Ovary (tissue), 3 donors: ENCODE results near the gene FTL.

ENCODE experiments used
- EP300 ChIP-seq: sonication (generic); formaldehyde crosslinking; IDR thresholded peaks from one replicate; pipeline ENCODE4 v1.6.1; 2017; ENCODE audit warnings: antibody characterized with exemption
- POLR2A ChIP-seq: fragments of 450-650 bp; IDR thresholded peaks from one replicate; pipeline ENCODE4 v1.6.1; 2017; ENCODE audit warnings: antibody characterized with exemption, mild to moderate bottlenecking, moderate library complexity
- TF ChIP-seq, protein P1 (sequence below), 3 donors: fragments of 450-650 bp in 2 of 3; fragments of 200-600 bp in 1 of 3; IDR thresholded peaks; one replicate each; pipeline versions ENCODE4 v1.5.1 to v1.8.0; 2016 to 2022; ENCODE audit warnings: antibody characterized with exemption in 3 of 3, mild to moderate bottlenecking in 1 of 3
- donor health status: DM: no; HTN: no; CAD: no.

DNA sequence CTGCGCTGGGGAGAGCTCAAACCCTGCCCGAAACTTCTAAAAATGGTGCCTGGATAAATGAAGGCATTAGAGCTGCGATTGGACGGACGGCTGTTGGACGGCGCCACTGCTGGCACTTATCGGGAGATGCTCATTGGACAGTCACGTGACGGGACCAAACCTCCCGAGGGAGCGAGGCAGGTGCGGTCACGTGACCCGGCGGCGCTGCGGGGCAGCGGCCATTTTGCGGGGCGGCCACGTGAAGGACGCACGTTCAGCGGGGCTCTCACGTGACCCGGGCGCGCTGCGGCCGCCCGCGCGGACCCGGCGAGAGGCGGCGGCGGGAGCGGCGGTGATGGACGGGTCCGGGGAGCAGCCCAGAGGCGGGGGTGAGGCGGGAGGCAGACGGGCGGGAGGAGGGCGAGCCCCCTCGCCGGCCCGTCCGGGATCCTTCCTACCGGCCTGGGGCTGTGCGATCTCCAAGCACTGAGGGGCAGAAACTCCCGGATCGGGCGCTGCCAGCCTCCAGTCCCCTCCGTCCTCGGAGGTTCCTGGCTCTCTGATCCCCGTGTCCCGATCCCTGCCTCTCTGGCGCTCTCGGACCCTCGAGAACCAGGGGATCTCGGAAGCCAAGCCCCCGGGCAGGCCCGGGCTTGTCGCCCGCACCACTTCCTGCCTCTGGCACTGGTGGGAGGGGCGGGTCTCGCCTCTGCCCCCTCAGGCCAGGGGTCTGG, 10.4 kb upstream of the FTL start, which contains the start of gene BAX:
- TF ChIP-seq, protein P1, sequence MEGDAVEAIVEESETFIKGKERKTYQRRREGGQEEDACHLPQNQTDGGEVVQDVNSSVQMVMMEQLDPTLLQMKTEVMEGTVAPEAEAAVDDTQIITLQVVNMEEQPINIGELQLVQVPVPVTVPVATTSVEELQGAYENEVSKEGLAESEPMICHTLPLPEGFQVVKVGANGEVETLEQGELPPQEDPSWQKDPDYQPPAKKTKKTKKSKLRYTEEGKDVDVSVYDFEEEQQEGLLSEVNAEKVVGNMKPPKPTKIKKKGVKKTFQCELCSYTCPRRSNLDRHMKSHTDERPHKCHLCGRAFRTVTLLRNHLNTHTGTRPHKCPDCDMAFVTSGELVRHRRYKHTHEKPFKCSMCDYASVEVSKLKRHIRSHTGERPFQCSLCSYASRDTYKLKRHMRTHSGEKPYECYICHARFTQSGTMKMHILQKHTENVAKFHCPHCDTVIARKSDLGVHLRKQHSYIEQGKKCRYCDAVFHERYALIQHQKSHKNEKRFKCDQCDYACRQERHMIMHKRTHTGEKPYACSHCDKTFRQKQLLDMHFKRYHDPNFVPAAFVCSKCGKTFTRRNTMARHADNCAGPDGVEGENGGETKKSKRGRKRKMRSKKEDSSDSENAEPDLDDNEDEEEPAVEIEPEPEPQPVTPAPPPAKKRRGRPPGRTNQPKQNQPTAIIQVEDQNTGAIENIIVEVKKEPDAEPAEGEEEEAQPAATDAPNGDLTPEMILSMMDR (IDR thresholded peaks at IDR 0.05), result peak in 1 of 3 donors; percentile 40
- TF ChIP-seq POLR2A (peak; percentile 64), EP300 (peak; percentile 24)
